HepG2 (cell line): ENCODE measurements around the gene GOT2. TPM values are rescaled to one million over a fixed set of nuclear protein-coding genes. Genes with fewer than 3 reads are reported as not detected.
"Not testable (repeated sequence)": the region's sequence is repeated elsewhere in the genome, so short reads cannot be mapped to it uniquely, and the experiment has no call there.

Source experiments
- ATAC-seq: fragments of 200-7000 bp; cut with Tn5 transposase; 3 replicates; pipeline ENCODE4 v1.9.1; 2020; ENCODE audit warnings: mild to moderate bottlenecking, moderate library complexity
- BruUV-seq: library from RNA; stranded (reverse); fragments of 400-500 nt; replicated peaks from 2 replicates; lab custom pipeline; 2021; lab: Mats Ljungman, UMichigan
- CTCF ChIA-PET: fragments of 300-600 bp; formaldehyde crosslinking; extraction: SDS; loops from one replicate; lab custom pipeline; 2021; ENCODE audit warnings: low total read pairs, inconsistent platforms, low intra/inter-chr PET ratio; lab: Yijun Ruan, JAX
- POLR2A ChIA-PET: fragments of 350-600 bp; sonication (Branson Sonifier 250); formaldehyde crosslinking; loops from one replicate; lab custom pipeline; 2020; ENCODE audit warnings: antibody characterized with exemption, inconsistent platforms; lab: Yijun Ruan, JAX
- DNase-seq: peaks from one replicate; pipeline ENCODE4 v3.0.0-alpha.2; 2015; ENCODE audit warnings: low spot score
- FAIRE-seq: peaks from 3 replicates; lab custom pipeline; 2011; peaks lifted over from hg19 to GRCh38; lab: Jason Lieb, UNC
- H2AFZ ChIP-seq: one replicate; pipeline ENCODE4 v1.6.1; 2011; ENCODE audit warnings: low read length, inconsistent platforms
- H3K27ac ChIP-seq: fragments of 300-600 bp; 3 replicates; pipeline ENCODE4 v1.8.0; 2011; ENCODE audit warnings: mixed run types, mild to moderate bottlenecking, mixed read lengths, low read length, inconsistent platforms; ENCODE audit not compliant: insufficient read depth; ENCODE audit errors: extremely low read length
- H3K27me3 ChIP-seq, 2 experiments: fragments of 200-600 bp in 1 of 2; 2 replicates in 1 of 2; 3 replicates in 1 of 2; pipeline versions ENCODE4 v1.6.0 to v1.8.0; 2011; ENCODE audit warnings: low read length in 2 of 2, mild to moderate bottlenecking in 2 of 2, moderate library complexity in 2 of 2, inconsistent platforms in 1 of 2; ENCODE audit not compliant: insufficient read depth in 2 of 2, control insufficient read depth in 1 of 2
- H3K36me3 ChIP-seq, 2 experiments: fragments of 200-600 bp in 1 of 2; replicated peaks in 1 of 2; 2 replicates in 1 of 2; 3 replicates in 1 of 2; pipeline versions ENCODE4 v1.5.1 to v1.8.0; 2011; ENCODE audit warnings: low read length in 2 of 2, inconsistent platforms in 1 of 2; ENCODE audit not compliant: insufficient read depth in 2 of 2, control insufficient read depth in 1 of 2
- H3K4me1 ChIP-seq: 2 replicates; pipeline ENCODE4 v1.5.1; 2012; ENCODE audit warnings: low read length, inconsistent platforms; ENCODE audit not compliant: insufficient read depth
- H3K4me2 ChIP-seq: 2 replicates; pipeline ENCODE4 v1.6.0; 2011; ENCODE audit warnings: low read depth, low read length, inconsistent platforms
- H3K4me3 ChIP-seq, 3 experiments: fragments of 200-600 bp in 1 of 3; sonication (generic), shearing (Covaris generic) in 1 of 3; replicated peaks in 1 of 3; 2 replicates each; pipeline ENCODE4 v1.5.1; 2011 to 2016; ENCODE audit warnings: low read length in 3 of 3, inconsistent platforms in 2 of 3, low read depth in 2 of 3, mild to moderate bottlenecking in 2 of 3, control low read depth in 1 of 3, mixed read lengths in 1 of 3; ENCODE audit not compliant: insufficient read depth in 1 of 3
- H3K79me2 ChIP-seq: one replicate; pipeline ENCODE4 v1.6.1; 2011; ENCODE audit warnings: low read length, inconsistent platforms; ENCODE audit not compliant: insufficient read depth
- H3K9ac ChIP-seq: 2 replicates; pipeline ENCODE4 v1.6.0; 2011; ENCODE audit warnings: mild to moderate bottlenecking, low read depth, low read length, inconsistent platforms; ENCODE audit not compliant: insufficient read depth
- H3K9me3 ChIP-seq: 2 replicates; pipeline ENCODE4 v1.5.1; 2012; ENCODE audit warnings: mild to moderate bottlenecking, low read length
- H4K20me1 ChIP-seq: 2 replicates; pipeline ENCODE4 v1.6.0; 2011; ENCODE audit warnings: inconsistent platforms, mild to moderate bottlenecking, low read length, moderate library complexity; ENCODE audit not compliant: insufficient read depth
- ASH2L ChIP-seq: fragments of 300-600, 200-600 bp; sonication (generic); IDR thresholded peaks from 2 replicates; pipeline ENCODE4 v1.7.0; 2017; ENCODE audit warnings: low read depth, mild to moderate bottlenecking, moderate library complexity, mixed read lengths, low read length; ENCODE audit not compliant: insufficient read length
- CREB1 ChIP-seq, 2 experiments: fragments of 450-650 bp in 1 of 2; IDR thresholded peaks; 2 replicates each; pipeline ENCODE4 v1.6.1; 2016 to 2017; ENCODE audit warnings: control low read depth in 1 of 2, mild to moderate bottlenecking in 1 of 2, missing compliant biosample characterization in 1 of 2, missing genetic modification characterization in 1 of 2
- KLF13 ChIP-seq: sonication (generic); formaldehyde crosslinking; IDR thresholded peaks from 2 replicates; pipeline ENCODE4 v1.4.0; 2020; ENCODE audit warnings: mild to moderate bottlenecking, missing genetic modification reagents
- ZBTB20 ChIP-seq: sonication (generic); formaldehyde crosslinking; IDR thresholded peaks from 2 replicates; pipeline ENCODE4 v1.8.1; 2023; ENCODE audit warnings: missing genetic modification reagents, low read depth, mild to moderate bottlenecking, borderline replicate concordance
- ZNF207 ChIP-seq: fragments of 450-650 bp; IDR thresholded peaks from 2 replicates; pipeline ENCODE4 v1.6.1; 2016; ENCODE audit warnings: antibody characterized with exemption, borderline replicate concordance
- ZNF703 ChIP-seq: sonication (generic); formaldehyde crosslinking; IDR thresholded peaks from 2 replicates; pipeline ENCODE4 v1.5.1; 2020; ENCODE audit warnings: missing genetic modification reagents, mild to moderate bottlenecking, moderate library complexity, borderline replicate concordance
- WGBS: methylation state at CpG from one replicate; pipeline ENCODE4 v1.1.6; 2017; ENCODE audit warnings: low lambda C conversion rate; 5-methylcytosine and 5-hydroxymethylcytosine counted together
- in situ Hi-C: cut with HindIII; loops from 2 replicates; pipeline ENCODE4 v1.10.0; 2017; ENCODE audit warnings: low pct_unique_long_range_greater_than_20kb; ENCODE audit not compliant: extremely low pct_ligation_motif_present
- intact Hi-C: fragments of 100-400 bp; cut with micrococcal nuclease; formaldehyde crosslinking; loops from one replicate; pipeline ENCODE4 v1.10.0; 2022; ENCODE audit not compliant: unreplicated experiment
- polyA plus RNA-seq, 8 experiments: library from polyadenylated mRNA; depleted of rRNA in 3 of 8; stranded (reverse) in 7 of 8; unstranded in 1 of 8; fragments of >200 nt; fragmentation: Illumina TruSeq in 4 of 8; extraction: Trizol in 4 of 8; gene quantifications; 2 replicates each; pipeline versions ENCODE4 v1.2.1 to v1.2.3, GENCODE V29; 2011 to 2016; ENCODE audit warnings: low read depth in 4 of 8, missing spikeins in 1 of 8, mixed read lengths in 1 of 8; ENCODE audit not compliant: insufficient read depth in 1 of 8
- total RNA-seq, 5 experiments: library from RNA; depleted of rRNA; stranded (reverse); fragments of >200 nt; fragmentation: Illumina TruSeq; extraction: Trizol; gene quantifications; 2 replicates each; pipeline ENCODE4 v1.2.3, GENCODE V29; 2016; ENCODE audit warnings: low read depth in 1 of 5

GOT2 gene
- total and polyA plus RNA-seq, 2 of the 13 experiments (the other 11 are each of a cell fraction or from before 2014, with no cell fraction given) = 32.6 to 121 TPM

DNA sequence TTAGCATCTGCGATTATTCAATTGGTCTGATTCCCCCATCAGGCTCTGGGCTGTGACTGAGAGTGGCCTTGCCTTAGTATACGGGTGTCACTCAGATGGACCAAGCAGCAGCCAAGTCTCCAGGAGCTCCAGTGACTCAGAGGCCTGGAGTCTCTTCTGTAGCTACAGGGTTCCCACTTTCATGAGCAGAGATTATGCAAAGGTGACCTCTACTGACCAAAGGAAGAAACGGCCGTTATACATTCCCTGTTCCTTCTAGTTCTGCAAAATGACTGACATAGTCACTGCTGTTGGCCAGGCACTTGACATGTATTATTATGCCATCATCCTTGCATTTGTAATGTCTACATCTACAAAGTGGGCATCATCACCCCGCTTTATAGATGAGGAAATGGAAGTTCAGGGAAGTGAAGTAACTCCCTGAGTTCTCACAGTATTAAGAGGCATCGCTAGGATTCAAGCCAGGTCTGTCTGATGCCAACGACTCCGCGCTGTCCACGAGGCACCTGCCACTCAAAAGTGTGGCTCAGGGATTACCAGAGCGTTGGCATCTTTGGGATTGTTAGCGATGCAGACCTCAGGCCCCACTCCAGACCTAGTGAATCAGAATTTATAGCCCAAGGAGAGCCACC is 72.8 kb downstream of the GOT2 start (continued):
- TF ChIP-seq KLF13 (CRISPR knock-in tag) (no peak), ZNF703 (CRISPR knock-in tag) (no peak), ZNF207 (no peak), ASH2L (no peak), ZBTB20 (CRISPR knock-in tag) (no peak)
- TF ChIP-seq, all 625 proteins: peak for 31

DNA sequence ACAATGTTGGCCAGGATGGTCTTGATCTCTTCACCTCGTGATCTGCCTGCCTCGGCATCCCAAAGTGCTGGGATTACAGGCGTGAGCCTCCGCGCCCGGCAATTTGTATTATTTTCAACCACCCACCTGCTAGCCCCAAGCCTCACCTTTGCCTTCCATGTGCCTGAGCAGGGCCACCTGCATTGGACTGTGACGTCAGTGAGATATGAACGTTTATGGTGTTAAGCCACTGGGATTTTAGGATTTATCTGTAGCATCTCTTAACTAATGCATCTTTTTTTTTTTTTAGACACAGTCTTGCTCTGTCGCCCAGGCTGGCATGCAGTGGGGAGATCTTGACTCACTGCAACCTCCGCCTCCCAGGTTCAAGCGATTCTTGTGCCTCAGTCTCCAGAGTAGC is 74.2 kb downstream of the GOT2 start:
- H3K36me3 ChIP-seq; H3K79me2 ChIP-seq; POLR2A ChIA-PET; H3K4me3 ChIP-seq; H2AFZ ChIP-seq; FAIRE-seq; H3K27me3 ChIP-seq; ATAC-seq; CTCF ChIA-PET; H4K20me1 ChIP-seq; in situ Hi-C loops; H3K4me2 ChIP-seq; H3K27ac ChIP-seq; H3K9ac ChIP-seq; BruUV-seq; DNase-seq; H3K9me3 ChIP-seq; TF ChIP-seq CREB1 (CRISPR knock-in tag; IDR thresholded peaks at IDR 0.05): not testable (repeated sequence)
- intact Hi-C loops = loop anchor here (2.0 to 5.0 kb wide), 2 partner anchors 98 to 323 kb away; no protein-coding TSS in a partner anchor
- WGBS = 69% methylated on average over 11 of the region's 11 CpGs
- peak; percentile 67 for TF ChIP-seq CREB1 (IDR thresholded peaks at IDR 0.05)
- peaks cover 31% of the 10 kb centered on the region for H3K4me1 ChIP-seq
